ENCODE measurements around the gene COLEC11. TPM values are rescaled to one million over a fixed set of nuclear protein-coding genes. Genes with fewer than 3 reads are reported as not detected.
A peak's percentile ranks its signal among the peaks of the same experiment; 100 is the strongest.

COLEC11 gene
- total RNA-seq, 1 donor from 2014 or later, result 1.5 TPM

DNA sequence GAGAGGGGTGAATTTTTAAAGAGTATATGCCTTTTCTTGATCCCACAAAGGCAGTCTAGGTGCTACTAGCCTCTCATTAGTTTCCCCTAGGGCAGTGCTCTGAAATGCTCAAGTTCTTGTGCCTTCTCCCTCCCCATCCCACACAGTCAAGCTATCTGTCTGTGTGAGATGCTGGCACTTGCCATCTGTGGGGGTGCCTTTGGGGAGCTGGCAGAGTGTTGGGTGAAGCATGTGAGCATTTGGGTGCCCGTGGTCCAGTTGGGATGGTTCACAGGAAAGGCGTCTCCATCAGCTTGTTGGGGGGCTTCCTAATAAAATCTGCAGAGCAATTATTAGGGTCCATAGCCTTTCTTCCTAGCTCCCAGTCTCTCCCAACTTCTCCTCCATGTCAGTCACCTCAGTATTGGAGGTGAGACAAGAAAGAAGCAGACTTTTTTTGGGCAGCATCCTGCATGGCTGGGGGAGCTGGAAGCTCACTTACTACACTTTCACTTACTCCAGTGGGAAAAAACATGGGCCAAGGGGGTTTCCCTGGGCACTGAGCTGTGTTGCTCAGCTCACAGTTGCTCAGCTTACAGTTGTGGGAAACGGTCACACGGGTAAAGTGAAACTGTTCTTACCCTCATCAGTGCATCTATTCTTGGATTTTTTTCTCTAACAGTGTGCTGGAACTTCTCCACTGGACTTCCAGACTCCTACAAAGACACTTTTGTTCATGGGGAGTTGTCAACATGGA, 29.3 kb downstream of the COLEC11 start:
- DNase-seq (peak; percentile 6), ATAC-seq (no peak)
- H3K27ac ChIP-seq, result no peak overlapping the region
- no peak for TF ChIP-seq CTCF (IDR thresholded peaks at IDR 0.05)
- intact Hi-C loops (cut with DNase I), result no loop called here
- no peaks in the 10 kb centered on the region for H3K4me1 ChIP-seq
- no peak overlapping the region for H3K4me3 ChIP-seq
- no peaks in the 10 kb centered on the region for H3K9me3 ChIP-seq
- no peaks in the 10 kb centered on the region for H3K36me3 ChIP-seq
- H3K27me3 ChIP-seq, result no peaks in the 10 kb centered on the region

- Histone ChIP-seq H3K9me3 (no peaks in the 10 kb centered on the region), H3K36me3 (no peaks in the 10 kb centered on the region), H3K4me3 (no peak overlapping the region), H3K27me3 (no peaks in the 10 kb centered on the region), H3K27ac (no peak overlapping the region), H3K4me1 (no peaks in the 10 kb centered on the region)
- ATAC-seq (no peak), DNase-seq (peak; percentile 26)
- TF ChIP-seq CTCF (IDR thresholded peaks at IDR 0.05), result no peak
- intact Hi-C loops (cut with DNase I), result no loop called here
Measured at GRCh38 chr2:3625186-3625585, 30.3 kb downstream of the COLEC11 start.

- H3K27ac ChIP-seq, result peak overlapping the region; percentile 71
- peaks cover 1% of the 10 kb centered on the region for H3K4me1 ChIP-seq
- H3K9me3 ChIP-seq, result no peaks in the 10 kb centered on the region
- no peak overlapping the region for H3K4me3 ChIP-seq
- no peaks in the 10 kb centered on the region for H3K27me3 ChIP-seq
- H3K36me3 ChIP-seq, result no peaks in the 10 kb centered on the region
- intact Hi-C loops (cut with DNase I), result no loop called here
- no peak for TF ChIP-seq CTCF (IDR thresholded peaks at IDR 0.05)
- peak; percentile 41 for DNase-seq
- peak; percentile 32 for ATAC-seq
Measured at GRCh38 chr2:3626118-3626811, 31.4 kb downstream of the COLEC11 start.

DNA sequence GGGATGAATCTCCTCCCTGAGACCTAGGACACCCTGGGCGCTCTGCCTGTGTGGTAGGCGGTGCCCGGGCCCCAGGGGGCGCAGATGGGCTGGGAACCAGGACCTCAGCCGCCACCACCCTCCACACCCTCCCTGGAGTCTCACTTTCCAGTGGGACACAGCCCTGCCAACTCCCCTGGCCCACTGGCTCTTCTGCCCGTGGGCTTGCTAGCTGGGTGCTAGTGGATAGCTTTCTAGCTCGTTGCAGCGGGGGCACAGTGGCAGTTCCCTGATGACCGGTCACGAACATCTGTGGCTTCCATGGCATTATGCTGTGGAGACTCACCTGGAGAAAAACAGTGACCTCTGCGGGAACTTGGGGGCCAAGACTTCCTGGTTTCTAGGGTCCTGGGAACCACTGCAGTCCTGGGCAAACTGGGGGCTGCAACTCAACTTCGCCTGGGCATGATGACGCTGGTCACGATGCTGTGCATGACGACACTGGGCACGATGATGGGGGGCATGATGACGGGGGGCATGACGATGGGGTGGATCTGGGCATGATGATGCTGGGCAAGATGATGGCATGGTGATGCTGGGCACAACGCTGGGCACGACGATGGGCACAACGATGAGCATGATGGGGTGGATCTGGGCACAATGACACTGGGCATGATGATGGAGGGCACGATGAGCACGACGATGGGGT, 32.0 kb downstream of the COLEC11 start:
- peak; percentile 56 for DNase-seq
- Histone ChIP-seq H3K36me3 (no peaks in the 10 kb centered on the region), H3K4me1 (peaks cover 3% of the 10 kb centered on the region), H3K9me3 (no peaks in the 10 kb centered on the region), H3K27me3 (no peaks in the 10 kb centered on the region), H3K4me3 (no peak overlapping the region), H3K27ac (peak overlapping the region; percentile 71)
- intact Hi-C loops (cut with DNase I), result no loop called here
- peak; percentile 55 for ATAC-seq
- peak; percentile 36 for TF ChIP-seq CTCF (IDR thresholded peaks at IDR 0.05)

DNA sequence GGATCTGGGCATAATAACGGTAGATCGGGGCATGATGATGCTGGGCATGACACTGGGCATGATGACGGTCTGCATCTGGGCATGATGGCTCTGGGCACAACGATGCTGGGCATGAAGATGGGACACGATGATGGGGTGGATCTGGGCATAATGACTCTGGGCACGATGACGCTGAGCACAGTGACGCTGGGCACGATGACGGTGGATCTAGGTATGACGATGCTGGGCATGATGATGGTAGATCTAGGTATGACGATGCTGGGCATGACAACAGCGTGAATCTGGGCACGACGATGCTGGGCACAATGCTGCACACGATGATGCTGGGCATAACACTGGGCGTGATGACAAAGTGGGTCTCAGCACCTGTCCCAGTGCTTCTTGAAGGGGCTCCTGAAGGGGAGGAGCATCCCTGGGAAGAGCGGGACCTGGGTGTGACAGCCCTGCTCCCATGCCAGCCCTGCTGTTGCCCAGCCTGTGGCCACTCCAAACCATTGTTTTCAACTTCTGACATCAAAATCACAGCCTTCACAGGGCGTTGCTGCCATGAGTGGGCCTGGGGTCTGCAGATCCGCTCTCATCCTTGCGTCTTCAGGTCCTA, 32.7 kb downstream of the COLEC11 start:
- peak; percentile 43 for DNase-seq
- no peaks in the 10 kb centered on the region for H3K27me3 ChIP-seq
- H3K27ac ChIP-seq, result no peak overlapping the region
- H3K4me3 ChIP-seq, result no peak overlapping the region
- no peaks in the 10 kb centered on the region for H3K36me3 ChIP-seq
- intact Hi-C loops (cut with DNase I), result no loop called here
- no peak for TF ChIP-seq CTCF (IDR thresholded peaks at IDR 0.05)
- no peak for ATAC-seq
- no peaks in the 10 kb centered on the region for H3K9me3 ChIP-seq
- H3K4me1 ChIP-seq, result peaks cover 3% of the 10 kb centered on the region
